Measurements from ENCODE around the gene FOXM1. TPM values are rescaled to one million over a fixed set of nuclear protein-coding genes. Genes with fewer than 3 reads are reported as not detected.

The FOXM1 gene
- total RNA-seq, 2 donors from 2014 or later: 1.2 to 10.8 TPM

- H3K27me3 ChIP-seq (replicated peaks; ENCODE audit: insufficient read depth): no peaks in the 10 kb centered on the region
- DNase-seq (ENCODE audit: low spot score): no peak
- H3K36me3 ChIP-seq: peaks cover 0 to 11% of the 10 kb centered on the region in 2 donors
- WGBS: 95% methylated on average over 6 of the region's 6 CpGs
- no peaks in the 10 kb centered on the region for H3K4me1 ChIP-seq (replicated peaks)
- TF ChIP-seq, protein P1, sequence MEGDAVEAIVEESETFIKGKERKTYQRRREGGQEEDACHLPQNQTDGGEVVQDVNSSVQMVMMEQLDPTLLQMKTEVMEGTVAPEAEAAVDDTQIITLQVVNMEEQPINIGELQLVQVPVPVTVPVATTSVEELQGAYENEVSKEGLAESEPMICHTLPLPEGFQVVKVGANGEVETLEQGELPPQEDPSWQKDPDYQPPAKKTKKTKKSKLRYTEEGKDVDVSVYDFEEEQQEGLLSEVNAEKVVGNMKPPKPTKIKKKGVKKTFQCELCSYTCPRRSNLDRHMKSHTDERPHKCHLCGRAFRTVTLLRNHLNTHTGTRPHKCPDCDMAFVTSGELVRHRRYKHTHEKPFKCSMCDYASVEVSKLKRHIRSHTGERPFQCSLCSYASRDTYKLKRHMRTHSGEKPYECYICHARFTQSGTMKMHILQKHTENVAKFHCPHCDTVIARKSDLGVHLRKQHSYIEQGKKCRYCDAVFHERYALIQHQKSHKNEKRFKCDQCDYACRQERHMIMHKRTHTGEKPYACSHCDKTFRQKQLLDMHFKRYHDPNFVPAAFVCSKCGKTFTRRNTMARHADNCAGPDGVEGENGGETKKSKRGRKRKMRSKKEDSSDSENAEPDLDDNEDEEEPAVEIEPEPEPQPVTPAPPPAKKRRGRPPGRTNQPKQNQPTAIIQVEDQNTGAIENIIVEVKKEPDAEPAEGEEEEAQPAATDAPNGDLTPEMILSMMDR (IDR thresholded peaks at IDR 0.05): no peak
- TF ChIP-seq POLR2A (IDR thresholded peaks at IDR 0.05): no peak
- no peak for TF ChIP-seq POLR2AphosphoS5 (IDR thresholded peaks at IDR 0.05)
- H3K4me3 ChIP-seq: no peak overlapping the region
- H3K27ac ChIP-seq: no peak overlapping the region
- H3K9me3 ChIP-seq: no peaks in the 10 kb centered on the region
- intact Hi-C loops (cut with DNase I): no loop called here
Observed at GRCh38 chr12:2829275-2829674, 47.7 kb downstream of the FOXM1 start.

DNA sequence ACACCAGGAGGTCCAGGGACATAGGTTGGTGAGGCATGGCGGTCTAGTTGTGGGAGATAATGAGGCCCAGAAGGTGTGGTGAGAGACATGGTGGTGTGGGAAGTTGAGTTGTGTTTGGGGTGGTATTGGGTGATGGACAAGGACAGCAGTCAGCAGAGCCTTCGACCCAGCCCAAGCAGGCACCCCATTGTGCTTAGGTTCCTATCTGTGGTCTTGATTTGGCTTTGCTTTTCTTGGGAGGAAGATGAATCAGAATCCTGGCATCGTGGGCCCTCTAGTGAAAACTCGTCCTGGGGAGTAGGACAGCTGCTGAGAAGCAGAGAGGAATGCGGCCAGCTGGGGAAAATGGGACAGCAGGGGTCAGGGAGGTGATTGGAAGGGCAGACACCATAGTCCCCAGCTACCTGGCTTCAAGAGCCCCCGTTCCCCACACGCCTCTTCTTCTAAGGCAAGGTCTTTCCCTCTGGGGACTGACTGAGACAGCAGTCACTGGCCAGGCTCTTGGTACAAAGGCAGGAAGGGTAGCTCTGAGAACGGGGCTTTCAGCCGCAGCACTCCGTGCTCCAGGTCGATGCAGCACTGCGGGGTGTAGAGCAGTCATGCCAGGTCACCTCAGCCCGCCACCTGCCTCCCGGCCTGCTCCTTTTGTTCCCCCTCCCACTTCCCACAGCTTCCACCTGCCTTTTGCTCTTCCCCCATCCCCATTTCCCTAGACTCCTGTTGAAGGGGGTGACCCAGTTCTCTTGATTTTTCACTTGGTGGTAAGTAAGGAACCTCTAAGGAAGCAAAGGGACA lies 50.1 kb downstream of the FOXM1 start:
- H3K27me3 ChIP-seq (replicated peaks; ENCODE audit: insufficient read depth): no peaks in the 10 kb centered on the region
- 87% methylated on average over 14 of the region's 14 CpGs for WGBS
- DNase-seq (ENCODE audit: low spot score): no peak
- H3K9me3 ChIP-seq: no peaks in the 10 kb centered on the region
- intact Hi-C loops (cut with DNase I): no loop called here
- no peak overlapping the region for H3K27ac ChIP-seq
- TF ChIP-seq, protein P1 (IDR thresholded peaks at IDR 0.05): no peak
- TF ChIP-seq POLR2A (IDR thresholded peaks at IDR 0.05) (no peak), POLR2AphosphoS5 (IDR thresholded peaks at IDR 0.05) (no peak)
- H3K4me3 ChIP-seq: no peak overlapping the region
- H3K4me1 ChIP-seq (replicated peaks): no peaks in the 10 kb centered on the region
- peaks cover 6 to 26% of the 10 kb centered on the region in 2 donors for H3K36me3 ChIP-seq

- intact Hi-C loops (cut with DNase I): no loop called here
- DNase-seq (ENCODE audit: low spot score): no peak
- TF ChIP-seq, protein P1 (IDR thresholded peaks at IDR 0.05): no peak
- TF ChIP-seq POLR2AphosphoS5 (IDR thresholded peaks at IDR 0.05): no peak
- Histone ChIP-seq H3K27me3 (replicated peaks; ENCODE audit: insufficient read depth) (no peaks in the 10 kb centered on the region), H3K4me3 (no peak overlapping the region), H3K36me3 (peaks cover 6 to 26% of the 10 kb centered on the region in 2 donors), H3K9me3 (no peaks in the 10 kb centered on the region), H3K27ac (no peak overlapping the region), H3K4me1 (replicated peaks) (no peaks in the 10 kb centered on the region)
- 92% methylated on average over 3 of the region's 3 CpGs for WGBS
Observed at GRCh38 chr12:2826036-2826435, 50.9 kb downstream of the FOXM1 start.

DNA sequence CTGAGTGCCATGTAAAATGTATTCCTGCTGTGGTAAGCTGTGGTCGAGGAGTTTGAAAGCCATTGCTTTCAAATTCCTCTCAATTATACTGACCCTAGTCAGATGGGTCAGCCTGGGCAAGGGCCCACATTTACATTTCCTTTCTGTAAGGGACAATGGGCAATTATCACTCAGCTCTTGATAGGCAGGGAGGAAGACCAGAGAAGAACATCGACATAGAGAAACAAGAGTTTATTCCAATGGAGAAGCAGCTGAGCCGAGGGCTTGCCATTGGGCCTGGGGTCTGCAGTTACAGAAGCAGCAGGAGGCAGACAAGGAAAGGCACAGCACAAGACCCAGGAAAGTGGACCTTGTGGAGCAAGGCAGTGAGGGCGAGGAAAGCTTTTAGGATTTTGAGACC lies 51.8 kb downstream of the FOXM1 start:
- TF ChIP-seq POLR2AphosphoS5 (IDR thresholded peaks at IDR 0.05): no peak
- TF ChIP-seq, protein P1 (IDR thresholded peaks at IDR 0.05): no peak
- no peak for TF ChIP-seq POLR2A (IDR thresholded peaks at IDR 0.05)
- no peak overlapping the region for H3K27ac ChIP-seq
- no peak for DNase-seq (ENCODE audit: low spot score)
- H3K36me3 ChIP-seq: peaks cover 6 to 26% of the 10 kb centered on the region in 2 donors
- no peaks in the 10 kb centered on the region for H3K9me3 ChIP-seq
- H3K4me3 ChIP-seq: no peak overlapping the region
- H3K4me1 ChIP-seq (replicated peaks): no peaks in the 10 kb centered on the region
- WGBS: 63% methylated on average over 4 of the region's 4 CpGs
- H3K27me3 ChIP-seq (replicated peaks; ENCODE audit: insufficient read depth): no peaks in the 10 kb centered on the region
- intact Hi-C loops (cut with DNase I): no loop called here

DNA sequence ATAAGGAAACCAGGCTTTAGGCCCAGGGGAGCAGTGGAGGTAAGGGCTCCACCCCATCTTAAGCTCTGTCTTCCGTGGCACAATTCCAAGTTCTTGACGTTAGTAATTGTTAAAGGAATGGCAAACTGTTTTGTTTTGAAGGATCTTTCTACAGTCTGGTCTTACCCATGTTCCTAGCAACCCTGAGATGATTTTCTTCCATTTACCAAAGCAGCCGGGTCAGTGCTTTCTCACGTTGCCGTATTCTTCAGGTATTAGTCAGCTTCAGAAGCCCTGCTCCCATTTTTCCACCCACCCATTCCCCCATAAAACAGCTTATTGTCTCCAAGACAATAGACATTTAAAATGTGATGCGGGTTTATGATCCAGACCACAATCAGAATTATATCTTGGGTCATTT lies 52.4 kb downstream of the FOXM1 start:
- no peak for DNase-seq (ENCODE audit: low spot score)
- Histone ChIP-seq H3K36me3 (peaks cover 6 to 26% of the 10 kb centered on the region in 2 donors), H3K9me3 (no peaks in the 10 kb centered on the region), H3K27me3 (replicated peaks; ENCODE audit: insufficient read depth) (no peaks in the 10 kb centered on the region), H3K27ac (no peak overlapping the region), H3K4me1 (replicated peaks) (no peaks in the 10 kb centered on the region), H3K4me3 (no peak overlapping the region)
- intact Hi-C loops (cut with DNase I): no loop called here
- TF ChIP-seq, protein P1 (IDR thresholded peaks at IDR 0.05): no peak
- no peak for TF ChIP-seq POLR2AphosphoS5 (IDR thresholded peaks at IDR 0.05)
- no peak for TF ChIP-seq POLR2A (IDR thresholded peaks at IDR 0.05)
- 68% methylated on average over 6 of the region's 6 CpGs for whole genome bisulfite sequencing

All from prostate gland (tissue), 2 donors.